Stimulated activated CD8-positive, alpha-beta memory T cell treated with anti-CD3 and anti-CD28 coated beads, Interleukin-7, amount 100 ng/mL, for 4 hours (primary cell): ENCODE results near the gene CEMP1.

Source experiments
- DNase-seq, 2 donors: peaks; one replicate each; pipeline ENCODE4 v3.0.0-alpha.2; 2020; ENCODE audit warnings: low read depth in 2 of 2

CEMP1 gene

GRCh38 chr16:2518823-2519710 lies 12.1 kb downstream of the CEMP1 start:
- no peak for DNase-seq

GRCh38 chr16:2517954-2518605 lies 13.1 kb downstream of the CEMP1 start:
- DNase-seq, result no peak

- no peak for DNase-seq
Observed at GRCh38 chr16:2516391-2517240, 14.6 kb downstream of the CEMP1 start.

GRCh38 chr16:2515180-2515851 lies 15.9 kb downstream of the CEMP1 start:
- no peak for DNase-seq

GRCh38 chr16:2514333-2515179 lies 16.7 kb downstream of the CEMP1 start:
- peak in 1 of 2 donors; percentile 49 for DNase-seq

- DNase-seq, result peak; percentile 77 to 86
Observed at GRCh38 chr16:2513405-2514332, 17.5 kb downstream of the CEMP1 start, which contains the start of gene ATP6V0C. Gene ATP6V0C (plus strand): TSS chr16:2513952. CDS start chr16:2514104, 152 bp downstream.

GRCh38 chr16:2512735-2513404 lies 18.3 kb downstream of the CEMP1 start:
- DNase-seq, result no peak

- no peak for DNase-seq
Observed at GRCh38 chr16:2511996-2512734, 19.0 kb downstream of the CEMP1 start.

- DNase-seq, result no peak
Observed at GRCh38 chr16:2511128-2511800, 19.9 kb downstream of the CEMP1 start.

GRCh38 chr16:2508722-2509400 lies 22.3 kb downstream of the CEMP1 start:
- no peak for DNase-seq

- no peak for DNase-seq
Observed at GRCh38 chr16:2507665-2508064, 23.5 kb downstream of the CEMP1 start.

- no peak for DNase-seq
Observed at GRCh38 chr16:2507052-2507659, 24.1 kb downstream of the CEMP1 start.

- no peak for DNase-seq
Observed at GRCh38 chr16:2505695-2506094, 25.5 kb downstream of the CEMP1 start.

- DNase-seq, result no peak
Observed at GRCh38 chr16:2501946-2502895, 29.0 kb downstream of the CEMP1 start.
